ENCODE results near the gene ZYX.
"Not testable (repeated sequence)": the region's sequence is repeated elsewhere in the genome, so short reads cannot be mapped to it uniquely, and the experiment has no call there.

ZYX gene

GRCh38 chr7:143384661-143385631, 3.8 kb downstream of the ZYX start:
- DNase-seq (ENCODE audit: low read depth in 2 of 2), result no peak

GRCh38 chr7:143385891-143386781, 5.0 kb downstream of the ZYX start:
- no peak for DNase-seq (ENCODE audit: low read depth in 2 of 2)

DNA sequence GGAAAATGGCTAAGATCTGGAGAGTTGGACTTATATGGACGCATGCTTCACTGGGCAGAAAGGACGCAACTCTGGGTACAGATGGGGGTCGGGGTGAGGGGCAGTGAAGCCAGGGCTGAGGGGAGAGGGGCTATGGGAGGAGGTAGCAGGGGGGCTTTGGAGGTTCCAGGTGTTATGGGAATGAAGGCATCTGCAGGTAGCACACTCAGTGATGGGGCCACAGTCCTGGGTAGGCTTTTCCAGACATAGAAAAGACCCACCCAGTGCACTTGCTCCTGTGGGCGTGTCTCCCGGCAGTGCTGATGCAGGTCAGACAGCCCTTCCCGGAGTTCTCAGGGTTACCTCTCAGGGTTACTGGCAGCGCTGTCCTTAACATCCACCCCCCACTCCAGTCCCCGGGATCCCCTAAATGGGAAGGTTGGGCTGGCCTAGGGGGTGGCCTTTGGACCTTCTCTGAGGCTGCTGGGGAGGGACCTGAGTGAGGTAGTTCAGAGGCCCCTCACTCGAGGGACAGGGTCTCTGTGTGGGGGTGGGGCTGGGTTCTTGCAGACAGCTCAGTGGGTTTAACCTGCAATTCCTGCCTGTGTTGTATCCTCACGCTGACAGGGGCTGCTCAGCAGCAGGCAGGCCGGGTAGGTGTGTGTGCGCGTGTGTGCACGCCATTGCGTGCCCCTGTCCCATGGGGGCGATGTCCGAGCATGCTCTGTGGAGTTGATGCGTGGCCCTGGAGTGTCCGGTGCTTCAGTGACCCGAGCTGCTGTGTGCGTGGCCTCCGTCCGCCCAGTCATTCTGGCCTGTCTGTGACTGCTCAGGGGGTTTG, 6.2 kb downstream of the ZYX start:
- DNase-seq (ENCODE audit: low read depth in 2 of 2), result no peak

DNA sequence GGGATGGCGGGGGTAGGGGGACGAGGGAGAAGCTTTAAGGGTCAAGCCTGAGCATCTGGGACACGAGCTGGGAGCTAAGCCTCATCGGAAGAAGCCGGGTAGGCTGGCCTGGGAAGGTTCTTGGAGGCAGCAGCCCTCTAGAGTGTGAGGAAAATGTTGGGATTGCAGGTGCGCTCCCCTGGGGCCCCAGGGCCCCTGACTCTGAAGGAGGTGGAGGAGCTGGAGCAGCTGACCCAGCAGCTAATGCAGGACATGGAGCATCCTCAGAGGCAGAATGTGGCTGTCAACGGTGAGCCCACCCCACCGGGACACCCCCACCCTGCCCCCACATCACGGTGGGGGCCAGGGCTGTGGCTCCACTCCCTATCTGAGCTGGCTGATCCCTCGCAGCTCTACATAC, 6.9 kb downstream of the ZYX start:
- no peak for DNase-seq (ENCODE audit: low read depth in 2 of 2)

DNA sequence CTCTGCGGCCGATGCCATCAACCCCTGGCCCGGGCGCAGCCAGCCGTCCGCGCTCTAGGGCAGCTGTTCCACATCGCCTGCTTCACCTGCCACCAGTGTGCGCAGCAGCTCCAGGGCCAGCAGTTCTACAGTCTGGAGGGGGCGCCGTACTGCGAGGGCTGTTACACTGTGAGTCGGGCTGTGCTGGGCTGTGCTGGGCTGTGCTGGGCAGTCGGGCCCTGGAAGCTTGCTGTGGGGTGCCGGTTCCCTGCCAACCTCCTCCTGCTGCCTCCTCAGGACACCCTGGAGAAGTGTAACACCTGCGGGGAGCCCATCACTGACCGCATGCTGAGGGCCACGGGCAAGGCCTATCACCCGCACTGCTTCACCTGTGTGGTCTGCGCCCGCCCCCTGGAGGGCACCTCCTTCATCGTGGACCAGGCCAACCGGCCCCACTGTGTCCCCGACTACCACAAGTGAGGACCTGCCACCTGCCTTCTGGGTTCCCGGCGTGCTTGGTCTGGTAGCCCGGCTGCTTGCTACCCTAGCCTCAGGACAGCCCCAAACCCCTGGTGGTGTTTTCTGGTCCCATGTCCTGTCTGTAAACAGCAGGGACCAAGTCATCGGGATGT, 7.5 kb downstream of the ZYX start:
- no peak for DNase-seq (ENCODE audit: low read depth in 2 of 2)

DNA sequence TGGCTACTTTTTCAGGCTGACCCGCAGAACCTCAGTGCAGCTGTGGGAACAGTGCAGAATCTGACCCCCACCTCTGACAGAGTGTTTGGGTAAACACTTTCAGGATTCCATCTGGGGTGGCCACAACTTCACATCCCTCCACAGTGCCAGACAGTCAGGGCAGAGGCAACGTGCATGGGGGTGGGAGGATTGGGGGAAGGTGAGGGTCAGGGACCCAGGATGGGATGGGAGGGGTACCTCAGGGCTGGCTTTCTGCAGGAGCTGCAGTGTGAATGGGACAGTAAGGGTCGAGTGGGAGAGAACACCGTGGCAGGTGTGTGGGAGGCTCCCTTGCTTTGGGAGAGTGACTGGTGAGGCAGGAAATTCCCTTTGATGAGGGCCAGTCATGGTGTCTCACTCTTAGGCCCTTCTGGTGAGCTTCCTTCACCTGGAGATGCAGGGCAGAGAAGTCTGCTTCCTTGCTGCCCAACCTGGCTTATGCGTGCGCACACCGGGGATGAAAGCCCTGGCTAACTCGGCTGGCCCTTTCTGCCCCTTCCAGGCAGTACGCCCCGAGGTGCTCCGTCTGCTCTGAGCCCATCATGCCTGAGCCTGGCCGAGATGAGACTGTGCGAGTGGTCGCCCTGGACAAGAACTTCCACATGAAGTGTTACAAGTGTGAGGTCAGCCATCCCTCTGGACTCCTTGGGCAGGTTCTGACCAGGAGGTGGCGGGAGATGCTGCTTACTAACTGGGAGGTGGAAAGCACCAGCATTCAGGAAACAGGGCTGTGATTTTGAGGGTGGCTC, 8.4 kb downstream of the ZYX start:
- DNase-seq (ENCODE audit: low read depth in 2 of 2), result no peak

- DNase-seq (ENCODE audit: low read depth in 2 of 2), result no peak
Measured at GRCh38 chr7:143390104-143390772, 9.1 kb downstream of the ZYX start.

DNA sequence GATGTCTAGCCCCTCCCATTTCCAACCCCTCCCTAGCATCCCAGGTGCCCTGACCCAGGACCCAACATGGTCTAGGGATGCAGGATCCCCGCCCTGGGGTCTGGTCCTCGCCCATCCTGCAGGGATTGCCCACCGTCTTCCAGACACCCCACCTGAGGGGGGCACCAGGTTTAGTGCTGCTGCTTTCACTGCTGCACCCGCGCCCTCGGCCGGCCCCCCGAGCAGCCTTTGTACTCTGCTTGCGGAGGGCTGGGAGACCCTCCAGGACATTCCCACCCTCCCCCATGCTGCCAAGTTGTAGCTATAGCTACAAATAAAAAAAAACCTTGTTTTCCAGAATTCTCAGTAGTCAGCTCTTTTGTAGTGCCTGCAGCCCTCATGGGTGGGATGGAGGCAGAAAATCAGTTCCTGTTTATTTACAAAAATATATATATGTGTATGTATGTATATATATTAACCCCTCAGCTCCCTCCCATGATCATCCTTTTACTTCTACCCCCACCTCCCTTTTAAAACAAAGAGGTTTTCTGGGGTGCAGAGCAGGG, 9.7 kb downstream of the ZYX start:
- DNase-seq (ENCODE audit: low read depth in 2 of 2), result no peak

DNA sequence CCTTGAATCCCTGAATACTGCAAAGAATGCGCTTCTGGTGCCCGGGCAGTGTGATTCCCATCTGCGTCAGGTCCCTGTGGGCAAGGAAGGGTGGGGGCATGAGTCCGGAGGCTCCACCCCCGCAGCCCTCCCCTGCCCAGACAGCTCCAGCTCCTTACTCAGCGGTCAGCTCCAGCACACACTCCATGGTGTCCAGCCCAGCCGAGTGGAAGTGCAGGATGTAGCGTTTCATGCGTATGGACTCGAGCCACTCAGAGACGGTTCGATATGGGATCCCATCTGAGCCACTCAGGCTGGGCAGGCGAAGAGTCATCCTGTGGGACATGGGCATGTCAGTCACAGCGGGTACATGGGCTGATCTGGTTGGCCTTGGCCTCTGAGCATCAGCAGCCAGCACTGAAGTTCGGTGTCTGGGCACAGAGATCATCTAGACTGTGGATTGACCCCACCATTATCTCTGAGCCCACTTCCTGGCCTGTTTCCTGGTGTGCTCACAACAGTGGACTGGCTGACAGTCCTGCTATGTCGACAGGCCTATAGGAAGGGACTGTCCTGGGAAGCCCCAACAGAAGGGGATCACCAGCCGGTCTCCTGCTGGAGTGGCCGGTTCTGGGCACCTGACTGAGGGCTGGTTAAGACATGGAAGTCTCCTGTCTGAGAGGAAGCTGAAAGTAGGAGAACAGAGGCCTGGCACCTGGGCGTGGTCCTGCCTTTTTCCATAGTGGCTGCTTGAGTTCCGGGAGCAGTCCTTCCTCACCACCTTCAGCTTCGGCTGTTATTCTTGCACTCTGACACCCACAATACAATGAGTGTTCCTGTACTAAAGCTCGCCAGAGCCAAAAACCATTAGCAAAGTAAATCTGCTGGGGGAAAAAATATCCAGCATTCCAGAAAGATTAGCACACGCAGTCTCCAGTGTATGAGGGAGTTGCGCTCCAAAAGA, 10.6 kb downstream of the ZYX start:
- no peak for DNase-seq (ENCODE audit: low read depth in 2 of 2)

DNA sequence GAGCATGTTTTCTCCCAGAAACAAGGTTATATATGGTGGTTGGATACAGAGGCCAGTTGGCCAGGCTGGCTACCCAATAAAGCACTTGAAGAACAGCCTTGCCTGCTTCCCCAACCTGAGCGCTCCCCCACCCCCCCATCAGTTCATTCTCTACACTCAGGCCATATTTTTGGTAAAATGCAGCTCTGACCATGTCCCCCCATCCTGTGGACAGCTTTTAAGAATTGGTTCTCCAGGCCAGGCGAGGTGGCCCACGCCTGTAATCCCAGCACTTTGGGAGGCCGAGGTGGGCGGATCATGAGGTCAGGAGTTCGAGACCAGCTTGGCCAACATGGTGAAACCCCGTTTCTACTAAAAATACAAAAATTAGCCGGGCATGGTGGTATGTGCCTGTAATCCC, 11.3 kb downstream of the ZYX start:
- DNase-seq (ENCODE audit: low read depth in 2 of 2), result not testable (repeated sequence)

GRCh38 chr7:143392875-143393266, 11.7 kb downstream of the ZYX start:
- DNase-seq (ENCODE audit: low read depth in 2 of 2), result no peak

DNA sequence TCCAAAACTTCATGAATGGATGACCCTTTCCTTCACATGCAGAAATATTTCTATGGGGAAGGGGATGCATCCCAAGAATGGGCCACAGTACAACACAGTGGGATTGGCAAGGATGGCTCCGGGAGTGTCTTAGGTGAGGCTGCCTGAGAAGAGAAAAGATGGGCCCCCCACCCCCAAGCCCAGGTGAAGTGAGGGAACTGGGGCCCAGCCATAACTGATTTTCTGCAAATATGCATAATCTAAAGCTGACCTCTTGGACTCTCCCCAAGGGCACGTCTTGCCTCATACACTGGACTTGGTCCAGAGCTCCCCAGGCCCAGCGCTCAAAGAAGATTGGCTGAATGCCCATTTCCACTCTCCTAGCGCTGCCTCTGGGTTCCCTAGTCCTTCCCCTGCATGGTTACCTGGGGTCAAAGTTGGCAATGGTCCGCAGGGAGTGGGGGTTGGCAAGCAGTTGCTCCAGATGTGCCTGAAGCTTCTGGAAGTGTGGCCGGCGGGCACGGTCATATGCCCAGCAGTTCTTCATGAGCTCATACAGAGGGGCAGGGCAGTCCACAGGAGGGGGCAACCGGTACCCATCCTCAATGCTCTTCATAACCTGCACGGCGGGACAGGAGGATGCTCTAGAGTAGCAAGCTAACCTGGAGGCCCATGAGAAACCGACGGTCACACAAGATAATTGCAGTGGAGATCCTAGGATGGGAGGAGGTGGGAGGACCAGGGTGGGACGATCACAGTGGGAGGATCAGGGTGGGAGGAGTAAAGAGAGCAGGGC, 12.3 kb downstream of the ZYX start:
- DNase-seq (ENCODE audit: low read depth in 2 of 2), result no peak

DNA sequence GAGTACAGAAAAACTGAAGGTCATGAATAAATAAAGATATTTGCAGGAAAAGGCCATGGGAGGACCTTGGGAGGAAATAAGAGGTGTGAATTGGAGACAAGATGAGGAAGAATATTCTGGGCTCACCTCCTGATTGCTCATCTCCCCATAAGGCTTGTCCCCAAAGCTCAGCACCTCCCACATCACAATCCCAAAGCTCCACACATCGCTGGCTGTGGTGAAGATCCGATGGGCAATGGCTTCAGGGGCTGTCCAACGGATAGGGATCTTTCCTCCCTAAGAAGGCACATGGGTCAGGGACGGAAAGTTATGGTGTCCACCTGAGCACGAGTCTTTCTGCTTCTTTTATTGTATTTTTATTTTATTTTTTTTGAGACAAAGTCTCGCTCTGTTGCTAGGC, 12.9 kb downstream of the ZYX start:
- no peak for DNase-seq (ENCODE audit: low read depth in 2 of 2)

GRCh38 chr7:143394777-143395176, 13.6 kb downstream of the ZYX start:
- no peak for DNase-seq (ENCODE audit: low read depth in 2 of 2)

- no peak for DNase-seq (ENCODE audit: low read depth in 2 of 2)
Measured at GRCh38 chr7:143395187-143396149, 14.3 kb downstream of the ZYX start.

DNA sequence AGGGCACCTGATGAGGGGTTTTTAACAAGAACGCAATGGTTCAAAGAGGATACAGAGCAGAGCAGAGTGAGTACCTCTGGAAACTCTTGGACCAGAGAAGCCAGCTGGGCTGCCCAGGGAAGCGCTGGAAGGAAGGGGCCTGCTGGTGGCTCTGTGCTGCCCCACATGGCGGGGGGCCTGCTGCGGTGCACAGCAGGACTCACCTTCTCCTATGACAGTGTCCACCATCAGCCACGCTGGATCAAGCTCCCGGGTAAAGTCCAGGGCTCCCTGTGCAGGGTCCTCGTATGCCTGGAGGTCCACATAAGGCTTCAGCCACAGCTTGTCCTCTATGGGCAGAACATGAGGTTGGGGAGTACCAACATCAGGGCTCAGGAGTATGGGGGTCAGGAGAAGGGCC, 15.0 kb downstream of the ZYX start:
- DNase-seq (ENCODE audit: low read depth in 2 of 2), result no peak

Data from stimulated activated CD4-positive, alpha-beta T cell treated with anti-CD3 and anti-CD28 coated beads, Interleukin-1b, Interleukin-23, amount 100 ng/mL, for 1 hour (primary cell).